HCT116 (cell line): ENCODE results near the gene RNF166.

Experiments used
- CTCF ChIP-seq, 3 experiments: fragments of 200-600 bp in 1 of 3; sonication (generic) in 1 of 3; IDR thresholded peaks in 2 of 3; conservative IDR thresholded peaks in 1 of 3; 2 replicates each; pipeline ENCODE4 v1.5.1; 2012 to 2017; ENCODE audit warnings: low read depth in 2 of 3, low read length in 2 of 3, antibody characterized with exemption in 1 of 3, borderline replicate concordance in 1 of 3, control low read depth in 1 of 3, mild to moderate bottlenecking in 1 of 3, mixed read lengths in 1 of 3, mixed run types in 1 of 3, moderate library complexity in 1 of 3; ENCODE audit not compliant: insufficient read depth in 1 of 3
- ELF1 ChIP-seq: IDR thresholded peaks from 2 replicates; pipeline ENCODE4 v1.6.1; 2012; ENCODE audit warnings: low read depth, borderline replicate concordance
- EZH2 ChIP-seq: fragments of 200-600 bp; sonication (generic); IDR thresholded peaks from 2 replicates; pipeline ENCODE4 v1.6.1; 2017; ENCODE audit warnings: antibody characterized with exemption, mixed run types
- JUND ChIP-seq: IDR thresholded peaks from 2 replicates; pipeline ENCODE4 v1.6.1; 2012
- MAX ChIP-seq: IDR thresholded peaks from 2 replicates; pipeline ENCODE4 v1.6.1; 2012
- POLR2A ChIP-seq: IDR thresholded peaks from 2 replicates; pipeline ENCODE4 v1.7.0; 2011; ENCODE audit warnings: borderline replicate concordance; ENCODE audit not compliant: insufficient read depth, insufficient read length; ENCODE audit errors: extremely low read depth
- POLR2AphosphoS5 ChIP-seq: IDR thresholded peaks from 2 replicates; pipeline ENCODE4 v1.6.1; 2011; ENCODE audit warnings: mild to moderate bottlenecking, low read depth, low read length, moderate library complexity
- RAD21 ChIP-seq: IDR thresholded peaks from 2 replicates; pipeline ENCODE4 v1.6.1; 2012; ENCODE audit warnings: low read depth, mild to moderate bottlenecking
- SIN3A ChIP-seq: IDR thresholded peaks from 2 replicates; pipeline ENCODE4 v1.6.1; 2012; ENCODE audit warnings: low read depth
- SP1 ChIP-seq: IDR thresholded peaks from 2 replicates; pipeline ENCODE4 v1.6.1; 2012; ENCODE audit warnings: low read depth

- TF ChIP-seq MAX: no peak
- TF ChIP-seq POLR2A: no peak
- peak; percentile 88 to 98 (median 97) for TF ChIP-seq CTCF (IDR thresholded peaks at IDR 0.05 in 2 of 3, conservative IDR thresholded peaks at IDR 0.05 in 1 of 3; ENCODE audit: borderline replicate concordance in 1 of 3, insufficient read depth in 1 of 3, low read depth in 2 of 3, low read length in 2 of 3)
- no peak for TF ChIP-seq SP1
- TF ChIP-seq EZH2: no peak
- peak; percentile 32; the same call in 1 of the 2 replicates for TF ChIP-seq POLR2AphosphoS5
- no peak for TF ChIP-seq JUND
- no peak for TF ChIP-seq RAD21
- no peak for TF ChIP-seq ELF1
- TF ChIP-seq SIN3A: no peak
Measured at GRCh38 chr16:88747588-88748301, 41.5 kb upstream of the RNF166 start.
